Measurements from ENCODE around the gene RCN1.

RCN1 gene

DNA sequence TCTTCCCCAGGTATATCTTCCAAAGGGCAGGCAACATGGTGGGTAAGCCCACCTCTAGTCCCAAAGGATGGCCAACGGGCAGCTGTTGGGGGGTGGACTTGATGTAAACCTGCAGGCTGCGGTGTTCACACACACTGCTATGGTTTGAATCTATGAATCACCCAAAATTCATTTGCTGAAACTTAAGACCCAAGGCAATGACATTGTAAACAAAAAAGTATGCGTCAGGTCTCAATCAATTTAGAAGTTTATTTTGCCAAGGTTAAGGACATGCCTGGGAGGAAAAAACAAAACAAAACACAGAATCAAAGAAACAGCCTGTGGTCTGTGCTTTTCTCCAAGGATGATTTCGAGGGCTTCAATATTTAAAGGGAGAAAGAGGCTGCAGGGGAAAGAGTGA lies 18.3 kb downstream of the RCN1 start (continued):
- TF ChIP-seq ZNF350 (tag by site-specific recombination; IDR thresholded peaks at IDR 0.05) (no peak), ZNF521 (tag by site-specific recombination; IDR thresholded peaks at IDR 0.05) (no peak), ZNF121 (tag by site-specific recombination; IDR thresholded peaks at IDR 0.05) (no peak), HOXA7 (CRISPR knock-in tag; IDR thresholded peaks at IDR 0.05; ENCODE audit: borderline replicate concordance) (no peak), ZFHX2 (tag by site-specific recombination; conservative IDR thresholded peaks at IDR 0.05) (no peak), ZNF335 (tag by site-specific recombination; conservative IDR thresholded peaks at IDR 0.05) (no peak), ZNF37A (tag by site-specific recombination; IDR thresholded peaks at IDR 0.05) (no peak), MYNN (tag by site-specific recombination; IDR thresholded peaks at IDR 0.05; ENCODE audit: borderline replicate concordance) (no peak), ZNF629 (tag by site-specific recombination; IDR thresholded peaks at IDR 0.05) (peak; percentile 80), ZNF23 (tag by site-specific recombination; IDR thresholded peaks at IDR 0.05; ENCODE audit: borderline replicate concordance) (no peak), ZNF843 (tag by site-specific recombination; IDR thresholded peaks at IDR 0.05) (peak; percentile 69; the same call in 1 of the 2 replicates), BCL11A (tag by site-specific recombination; IDR thresholded peaks at IDR 0.05; ENCODE audit: low read depth) (no peak), ZNF623 (tag by site-specific recombination; IDR thresholded peaks at IDR 0.05) (no peak), KLF1 (tag by site-specific recombination; IDR thresholded peaks at IDR 0.05) (no peak), ZNF596 (tag by site-specific recombination; IDR thresholded peaks at IDR 0.05) (no peak), ZSCAN16 (tag by site-specific recombination; IDR thresholded peaks at IDR 0.05) (no peak), ZNF585B (tag by site-specific recombination; IDR thresholded peaks at IDR 0.05) (no peak)
- TF ChIP-seq, protein P1, sequence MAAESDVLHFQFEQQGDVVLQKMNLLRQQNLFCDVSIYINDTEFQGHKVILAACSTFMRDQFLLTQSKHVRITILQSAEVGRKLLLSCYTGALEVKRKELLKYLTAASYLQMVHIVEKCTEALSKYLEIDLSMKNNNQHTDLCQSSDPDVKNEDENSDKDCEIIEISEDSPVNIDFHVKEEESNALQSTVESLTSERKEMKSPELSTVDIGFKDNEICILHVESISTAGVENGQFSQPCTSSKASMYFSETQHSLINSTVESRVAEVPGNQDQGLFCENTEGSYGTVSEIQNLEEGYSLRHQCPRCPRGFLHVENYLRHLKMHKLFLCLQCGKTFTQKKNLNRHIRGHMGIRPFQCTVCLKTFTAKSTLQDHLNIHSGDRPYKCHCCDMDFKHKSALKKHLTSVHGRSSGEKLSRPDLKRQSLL (tag by site-specific recombination; IDR thresholded peaks at IDR 0.05): no peak
- TF ChIP-seq, protein P2, sequence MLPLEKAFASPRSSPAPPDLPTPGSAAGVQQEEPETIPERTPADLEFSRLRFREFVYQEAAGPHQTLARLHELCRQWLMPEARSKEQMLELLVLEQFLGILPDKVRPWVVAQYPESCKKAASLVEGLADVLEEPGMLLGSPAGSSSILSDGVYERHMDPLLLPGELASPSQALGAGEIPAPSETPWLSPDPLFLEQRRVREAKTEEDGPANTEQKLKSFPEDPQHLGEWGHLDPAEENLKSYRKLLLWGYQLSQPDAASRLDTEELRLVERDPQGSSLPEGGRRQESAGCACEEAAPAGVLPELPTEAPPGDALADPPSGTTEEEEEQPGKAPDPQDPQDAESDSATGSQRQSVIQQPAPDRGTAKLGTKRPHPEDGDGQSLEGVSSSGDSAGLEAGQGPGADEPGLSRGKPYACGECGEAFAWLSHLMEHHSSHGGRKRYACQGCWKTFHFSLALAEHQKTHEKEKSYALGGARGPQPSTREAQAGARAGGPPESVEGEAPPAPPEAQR (tag by site-specific recombination; IDR thresholded peaks at IDR 0.05): no peak
- TF ChIP-seq, protein P3, sequence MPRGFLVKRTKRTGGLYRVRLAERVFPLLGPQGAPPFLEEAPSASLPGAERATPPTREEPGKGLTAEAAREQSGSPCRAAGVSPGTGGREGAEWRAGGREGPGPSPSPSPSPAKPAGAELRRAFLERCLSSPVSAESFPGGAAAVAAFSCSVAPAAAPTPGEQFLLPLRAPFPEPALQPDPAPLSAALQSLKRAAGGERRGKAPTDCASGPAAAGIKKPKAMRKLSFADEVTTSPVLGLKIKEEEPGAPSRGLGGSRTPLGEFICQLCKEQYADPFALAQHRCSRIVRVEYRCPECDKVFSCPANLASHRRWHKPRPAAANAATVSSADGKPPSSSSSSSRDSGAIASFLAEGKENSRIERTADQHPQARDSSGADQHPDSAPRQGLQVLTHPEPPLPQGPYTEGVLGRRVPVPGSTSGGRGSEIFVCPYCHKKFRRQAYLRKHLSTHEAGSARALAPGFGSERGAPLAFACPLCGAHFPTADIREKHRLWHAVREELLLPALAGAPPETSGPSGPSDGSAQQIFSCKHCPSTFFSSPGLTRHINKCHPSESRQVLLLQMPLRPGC (tag by site-specific recombination; IDR thresholded peaks at IDR 0.05): peak; percentile 65
- TF ChIP-seq, protein P4, sequence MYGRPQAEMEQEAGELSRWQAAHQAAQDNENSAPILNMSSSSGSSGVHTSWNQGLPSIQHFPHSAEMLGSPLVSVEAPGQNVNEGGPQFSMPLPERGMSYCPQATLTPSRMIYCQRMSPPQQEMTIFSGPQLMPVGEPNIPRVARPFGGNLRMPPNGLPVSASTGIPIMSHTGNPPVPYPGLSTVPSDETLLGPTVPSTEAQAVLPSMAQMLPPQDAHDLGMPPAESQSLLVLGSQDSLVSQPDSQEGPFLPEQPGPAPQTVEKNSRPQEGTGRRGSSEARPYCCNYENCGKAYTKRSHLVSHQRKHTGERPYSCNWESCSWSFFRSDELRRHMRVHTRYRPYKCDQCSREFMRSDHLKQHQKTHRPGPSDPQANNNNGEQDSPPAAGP (tag by site-specific recombination; IDR thresholded peaks at IDR 0.05): peak; percentile 59; the same call in 1 of the 2 replicates
- TF ChIP-seq, protein P5, sequence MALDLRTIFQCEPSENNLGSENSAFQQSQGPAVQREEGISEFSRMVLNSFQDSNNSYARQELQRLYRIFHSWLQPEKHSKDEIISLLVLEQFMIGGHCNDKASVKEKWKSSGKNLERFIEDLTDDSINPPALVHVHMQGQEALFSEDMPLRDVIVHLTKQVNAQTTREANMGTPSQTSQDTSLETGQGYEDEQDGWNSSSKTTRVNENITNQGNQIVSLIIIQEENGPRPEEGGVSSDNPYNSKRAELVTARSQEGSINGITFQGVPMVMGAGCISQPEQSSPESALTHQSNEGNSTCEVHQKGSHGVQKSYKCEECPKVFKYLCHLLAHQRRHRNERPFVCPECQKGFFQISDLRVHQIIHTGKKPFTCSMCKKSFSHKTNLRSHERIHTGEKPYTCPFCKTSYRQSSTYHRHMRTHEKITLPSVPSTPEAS (tag by site-specific recombination; IDR thresholded peaks at IDR 0.05): no peak
- TF ChIP-seq, protein P6, sequence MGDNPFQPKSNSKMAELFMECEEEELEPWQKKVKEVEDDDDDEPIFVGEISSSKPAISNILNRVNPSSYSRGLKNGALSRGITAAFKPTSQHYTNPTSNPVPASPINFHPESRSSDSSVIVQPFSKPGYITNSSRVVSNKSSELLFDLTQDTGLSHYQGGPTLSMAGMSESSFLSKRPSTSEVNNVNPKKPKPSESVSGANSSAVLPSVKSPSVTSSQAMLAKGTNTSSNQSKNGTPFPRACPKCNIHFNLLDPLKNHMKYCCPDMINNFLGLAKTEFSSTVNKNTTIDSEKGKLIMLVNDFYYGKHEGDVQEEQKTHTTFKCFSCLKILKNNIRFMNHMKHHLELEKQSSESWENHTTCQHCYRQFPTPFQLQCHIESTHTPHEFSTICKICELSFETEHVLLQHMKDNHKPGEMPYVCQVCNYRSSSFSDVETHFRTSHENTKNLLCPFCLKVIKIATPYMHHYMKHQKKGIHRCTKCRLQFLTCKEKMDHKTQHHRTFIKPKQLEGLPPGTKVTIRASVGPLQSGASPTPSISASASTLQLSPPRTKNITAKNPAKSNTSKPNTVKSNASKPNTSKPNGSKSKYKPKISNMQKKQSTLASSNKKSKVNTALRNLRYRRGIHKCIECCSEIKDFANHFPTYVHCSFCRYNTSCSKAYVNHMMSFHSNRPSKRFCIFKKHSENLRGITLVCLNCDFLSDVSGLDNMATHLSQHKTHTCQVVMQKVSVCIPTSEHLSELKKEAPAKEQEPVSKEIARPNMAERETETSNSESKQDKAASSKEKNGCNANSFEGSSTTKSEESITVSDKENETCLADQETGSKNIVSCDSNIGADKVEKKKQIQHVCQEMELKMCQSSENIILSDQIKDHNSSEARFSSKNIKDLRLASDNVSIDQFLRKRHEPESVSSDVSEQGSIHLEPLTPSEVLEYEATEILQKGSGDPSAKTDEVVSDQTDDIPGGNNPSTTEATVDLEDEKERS (tag by site-specific recombination; IDR thresholded peaks at IDR 0.05): no peak
- TF ChIP-seq, protein P7, sequence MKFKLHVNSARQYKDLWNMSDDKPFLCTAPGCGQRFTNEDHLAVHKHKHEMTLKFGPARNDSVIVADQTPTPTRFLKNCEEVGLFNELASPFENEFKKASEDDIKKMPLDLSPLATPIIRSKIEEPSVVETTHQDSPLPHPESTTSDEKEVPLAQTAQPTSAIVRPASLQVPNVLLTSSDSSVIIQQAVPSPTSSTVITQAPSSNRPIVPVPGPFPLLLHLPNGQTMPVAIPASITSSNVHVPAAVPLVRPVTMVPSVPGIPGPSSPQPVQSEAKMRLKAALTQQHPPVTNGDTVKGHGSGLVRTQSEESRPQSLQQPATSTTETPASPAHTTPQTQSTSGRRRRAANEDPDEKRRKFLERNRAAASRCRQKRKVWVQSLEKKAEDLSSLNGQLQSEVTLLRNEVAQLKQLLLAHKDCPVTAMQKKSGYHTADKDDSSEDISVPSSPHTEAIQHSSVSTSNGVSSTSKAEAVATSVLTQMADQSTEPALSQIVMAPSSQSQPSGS (tag by site-specific recombination; IDR thresholded peaks at IDR 0.05; ENCODE audit: low read depth): no peak
- TF ChIP-seq, protein P8, sequence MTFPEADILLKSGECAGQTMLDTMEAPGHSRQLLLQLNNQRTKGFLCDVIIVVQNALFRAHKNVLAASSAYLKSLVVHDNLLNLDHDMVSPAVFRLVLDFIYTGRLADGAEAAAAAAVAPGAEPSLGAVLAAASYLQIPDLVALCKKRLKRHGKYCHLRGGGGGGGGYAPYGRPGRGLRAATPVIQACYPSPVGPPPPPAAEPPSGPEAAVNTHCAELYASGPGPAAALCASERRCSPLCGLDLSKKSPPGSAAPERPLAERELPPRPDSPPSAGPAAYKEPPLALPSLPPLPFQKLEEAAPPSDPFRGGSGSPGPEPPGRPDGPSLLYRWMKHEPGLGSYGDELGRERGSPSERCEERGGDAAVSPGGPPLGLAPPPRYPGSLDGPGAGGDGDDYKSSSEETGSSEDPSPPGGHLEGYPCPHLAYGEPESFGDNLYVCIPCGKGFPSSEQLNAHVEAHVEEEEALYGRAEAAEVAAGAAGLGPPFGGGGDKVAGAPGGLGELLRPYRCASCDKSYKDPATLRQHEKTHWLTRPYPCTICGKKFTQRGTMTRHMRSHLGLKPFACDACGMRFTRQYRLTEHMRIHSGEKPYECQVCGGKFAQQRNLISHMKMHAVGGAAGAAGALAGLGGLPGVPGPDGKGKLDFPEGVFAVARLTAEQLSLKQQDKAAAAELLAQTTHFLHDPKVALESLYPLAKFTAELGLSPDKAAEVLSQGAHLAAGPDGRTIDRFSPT (tag by site-specific recombination; IDR thresholded peaks at IDR 0.05): no peak
- TF ChIP-seq, protein P9, sequence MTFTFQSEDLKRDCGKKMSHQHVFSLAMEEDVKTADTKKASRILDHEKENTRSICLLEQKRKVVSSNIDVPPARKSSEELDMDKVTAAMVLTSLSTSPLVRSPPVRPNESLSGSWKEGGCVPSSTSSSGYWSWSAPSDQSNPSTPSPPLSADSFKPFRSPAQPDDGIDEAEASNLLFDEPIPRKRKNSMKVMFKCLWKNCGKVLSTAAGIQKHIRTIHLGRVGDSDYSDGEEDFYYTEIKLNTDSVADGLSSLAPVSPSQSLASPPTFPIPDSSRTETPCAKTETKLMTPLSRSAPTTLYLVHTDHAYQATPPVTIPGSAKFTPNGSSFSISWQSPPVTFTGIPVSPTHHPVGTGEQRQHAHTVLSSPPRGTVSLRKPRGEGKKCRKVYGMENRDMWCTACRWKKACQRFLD (tag by site-specific recombination; IDR thresholded peaks at IDR 0.05): no peak
